DMS114 treated with DMSO at 0.1 percent for 48 hours (cell line): ENCODE results near the gene RDX.

Experiments
- DNase-seq: peaks from one replicate; lab custom pipeline; 2025; ENCODE audit not compliant: unreplicated experiment; lab: John Stamatoyannopoulos, UW

Gene RDX

DNA sequence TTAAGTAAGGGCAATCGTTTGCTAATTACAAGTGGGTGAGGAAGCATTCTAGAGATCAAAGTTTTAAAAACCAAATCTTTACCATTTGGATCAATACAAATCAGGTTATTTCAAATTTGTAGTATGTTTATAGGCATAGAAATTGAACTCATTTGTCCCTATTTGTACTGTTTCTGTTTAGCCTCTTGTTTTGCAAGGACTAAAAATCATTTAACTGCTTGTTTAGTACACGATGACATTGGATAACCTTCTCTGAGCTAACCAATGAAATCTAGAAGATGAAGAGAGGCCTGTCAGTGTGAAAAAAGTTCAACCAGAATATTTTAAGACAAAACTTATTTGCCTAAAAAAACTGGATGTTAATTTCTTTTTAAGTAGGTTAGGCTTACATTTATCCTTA lies 163.3 kb downstream of the RDX start:
- DNase-seq = no peak

DNA sequence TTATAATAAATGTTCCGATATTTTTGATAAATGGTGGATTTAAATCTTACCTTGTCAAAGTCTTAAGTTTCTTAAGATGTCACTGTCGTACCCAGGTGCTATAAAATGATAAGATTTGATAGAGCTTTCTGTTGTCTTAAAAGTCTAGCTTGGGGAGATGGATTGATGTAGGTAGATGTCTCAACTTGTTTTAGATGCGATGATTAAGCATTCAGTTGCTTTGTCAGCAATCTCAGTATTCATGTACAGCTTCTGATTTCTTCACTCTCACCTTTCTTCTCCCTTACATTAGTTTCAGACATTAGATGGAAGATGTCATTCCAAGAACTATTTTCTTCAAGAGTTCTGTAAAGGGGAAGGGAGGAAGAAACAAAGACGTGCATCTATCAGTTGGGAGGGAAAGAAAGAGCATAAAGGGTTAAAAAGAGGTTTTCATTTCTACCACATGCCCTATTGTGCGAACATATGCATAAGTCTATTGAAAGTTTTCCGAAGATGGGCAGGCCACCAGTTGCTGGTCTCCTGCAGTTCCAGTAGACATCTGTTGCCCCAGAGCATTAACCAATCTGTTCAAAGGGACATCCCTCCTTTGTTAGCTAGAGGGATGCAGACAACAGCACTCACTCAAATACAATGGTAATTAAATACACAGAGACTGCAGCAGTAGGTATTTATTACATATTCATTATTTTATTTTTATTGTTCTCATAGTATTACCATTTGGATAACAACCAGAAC lies 164.9 kb downstream of the RDX start:
- DNase-seq = no peak

DNA sequence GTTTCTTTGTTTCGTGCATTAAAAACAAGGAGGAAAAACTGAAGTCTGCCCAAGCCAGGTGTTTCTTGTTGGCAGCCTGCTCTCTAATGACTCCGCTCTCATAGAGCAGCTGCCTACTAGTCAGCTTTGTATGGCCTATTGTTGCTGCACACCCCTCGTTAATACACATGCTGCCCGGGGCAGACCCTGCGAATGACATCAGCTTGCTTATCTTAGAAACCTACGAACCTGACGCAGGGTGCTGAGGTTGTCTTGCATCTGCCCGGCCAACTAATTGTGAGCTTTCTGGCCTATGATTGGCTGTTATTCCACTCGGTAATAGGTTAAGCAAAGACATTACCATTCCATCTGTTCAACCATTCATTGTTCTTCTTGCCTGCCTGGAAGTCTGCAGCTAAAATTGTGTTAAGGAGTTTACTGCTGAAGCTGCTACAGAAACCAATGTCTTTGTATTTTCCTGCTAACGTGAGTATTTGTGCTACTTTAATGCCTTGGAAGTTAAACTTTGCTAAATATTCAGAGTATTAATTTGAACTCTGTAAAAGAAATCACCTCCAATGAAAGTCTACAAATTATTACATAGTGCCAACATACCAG lies 165.7 kb downstream of the RDX start:
- no peak for DNase-seq

DNA sequence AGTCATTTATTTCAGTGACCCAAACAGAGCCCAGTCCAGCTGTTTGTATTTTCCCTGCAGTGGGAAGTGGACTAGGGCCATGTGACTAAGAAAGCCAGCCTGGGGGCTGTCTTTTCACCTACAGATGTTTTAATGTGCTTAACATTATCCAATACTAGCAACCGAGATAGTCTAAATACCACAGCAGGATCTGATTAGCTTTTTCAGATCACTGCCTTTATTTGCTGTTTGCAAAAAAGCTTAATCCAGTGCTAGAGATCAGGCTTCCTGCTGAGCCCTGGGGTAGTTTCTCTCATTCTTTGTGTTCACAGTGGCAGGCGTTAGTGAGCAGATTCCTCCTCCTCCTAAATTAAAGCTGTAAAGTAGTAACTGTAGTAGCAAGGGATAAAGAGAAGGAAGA lies 168.3 kb downstream of the RDX start:
- DNase-seq = peak; percentile 12

DNA sequence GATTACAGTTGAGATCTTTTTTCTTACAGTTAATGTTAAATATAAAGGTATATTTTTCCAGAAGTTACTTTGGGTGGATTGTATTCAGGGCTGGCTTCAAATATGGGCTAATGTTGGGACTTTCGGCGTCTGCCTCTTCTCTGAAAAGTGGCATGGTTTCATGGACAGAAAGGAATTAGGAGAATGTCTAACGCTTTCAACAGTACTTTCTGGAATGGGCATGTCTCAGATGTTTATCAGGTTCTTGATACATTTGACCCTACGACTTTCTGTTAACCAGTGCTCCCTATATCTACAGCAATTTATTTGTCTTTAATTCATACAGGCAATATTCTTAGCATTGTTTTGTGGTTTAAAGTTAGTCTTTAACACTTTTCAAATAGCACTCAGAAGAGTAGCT lies 169.5 kb downstream of the RDX start:
- DNase-seq = no peak

DNA sequence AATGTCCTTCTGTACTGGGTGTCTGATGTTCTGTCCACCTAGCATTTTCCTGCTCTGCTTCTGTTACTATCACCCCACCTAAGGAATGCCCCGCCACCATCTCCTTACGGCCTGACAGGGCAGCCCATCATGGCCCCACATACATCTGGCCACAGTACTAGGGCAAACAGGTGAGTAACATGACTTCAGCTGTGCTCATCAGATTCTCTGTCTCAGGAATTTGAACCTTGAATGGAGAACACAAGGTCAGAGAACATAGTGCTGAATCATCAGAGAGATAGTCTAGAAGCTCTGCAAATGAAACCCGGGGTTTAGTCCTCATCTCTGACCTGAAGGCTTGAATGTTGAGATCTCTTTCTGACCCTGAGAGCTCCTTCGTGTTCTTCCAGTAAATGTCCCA lies 170.8 kb downstream of the RDX start:
- no peak for DNase-seq
